Stimulated activated CD8-positive, alpha-beta memory T cell treated with anti-CD3 and anti-CD28 coated beads, Interleukin-12 subunit alpha, Interleukin-12 subunit beta, amount 100 ng/mL, for 24 hours (primary cell): ENCODE measurements around the gene CDO1.
"Not testable (repeated sequence)": the region's sequence is repeated elsewhere in the genome, so short reads cannot be mapped to it uniquely, and the experiment has no call there.

Experiments used
- DNase-seq: peaks from one replicate; pipeline ENCODE4 v3.0.0-alpha.2; 2020; ENCODE audit errors: extremely low read depth

Gene CDO1

GRCh38 chr5:115829913-115830312 is 13.5 kb upstream of the CDO1 start:
- no peak for DNase-seq

GRCh38 chr5:115825948-115826347 is 9.5 kb upstream of the CDO1 start:
- no peak for DNase-seq

- not testable (repeated sequence) for DNase-seq
Measured at GRCh38 chr5:115824983-115825382, 8.5 kb upstream of the CDO1 start.

GRCh38 chr5:115820846-115821245 is 4.4 kb upstream of the CDO1 start:
- no peak for DNase-seq

GRCh38 chr5:115818821-115819220 is 2.4 kb upstream of the CDO1 start:
- no peak for DNase-seq

GRCh38 chr5:115817386-115817785 is 927 bp upstream of the CDO1 start:
- no peak for DNase-seq

GRCh38 chr5:115815693-115816225 is 700 bp downstream of the CDO1 start:
- no peak for DNase-seq

GRCh38 chr5:115815006-115815692 is 1.3 kb downstream of the CDO1 start:
- no peak for DNase-seq

- DNase-seq: no peak
Measured at GRCh38 chr5:115813719-115814118, 2.7 kb downstream of the CDO1 start.

- no peak for DNase-seq
Measured at GRCh38 chr5:115812372-115812771, 4.1 kb downstream of the CDO1 start.

GRCh38 chr5:115811406-115811805 is 5.1 kb downstream of the CDO1 start:
- DNase-seq: no peak

GRCh38 chr5:115810761-115811160 is 5.7 kb downstream of the CDO1 start:
- DNase-seq: no peak

GRCh38 chr5:115809946-115810345 is 6.5 kb downstream of the CDO1 start:
- DNase-seq: no peak

- DNase-seq: not testable (repeated sequence)
Measured at GRCh38 chr5:115808066-115808465, 8.4 kb downstream of the CDO1 start.

GRCh38 chr5:115807654-115808052 is 8.8 kb downstream of the CDO1 start:
- DNase-seq: no peak

- DNase-seq: no peak
Measured at GRCh38 chr5:115806986-115807653, 9.3 kb downstream of the CDO1 start.

- DNase-seq: no peak
Measured at GRCh38 chr5:115801984-115802383, 14.5 kb downstream of the CDO1 start.

- no peak for DNase-seq
Measured at GRCh38 chr5:115801152-115801551, 15.3 kb downstream of the CDO1 start.

GRCh38 chr5:115800108-115800507 is 16.4 kb downstream of the CDO1 start:
- no peak for DNase-seq

- no peak for DNase-seq
Measured at GRCh38 chr5:115798252-115798651, 18.2 kb downstream of the CDO1 start.

GRCh38 chr5:115796656-115797055 is 19.8 kb downstream of the CDO1 start:
- DNase-seq: no peak

GRCh38 chr5:115795700-115796099 is 20.8 kb downstream of the CDO1 start:
- no peak for DNase-seq

- no peak for DNase-seq
Measured at GRCh38 chr5:115788440-115788839, 28.0 kb downstream of the CDO1 start.
